ENCODE measurements around the gene ENTHD1.

DNA sequence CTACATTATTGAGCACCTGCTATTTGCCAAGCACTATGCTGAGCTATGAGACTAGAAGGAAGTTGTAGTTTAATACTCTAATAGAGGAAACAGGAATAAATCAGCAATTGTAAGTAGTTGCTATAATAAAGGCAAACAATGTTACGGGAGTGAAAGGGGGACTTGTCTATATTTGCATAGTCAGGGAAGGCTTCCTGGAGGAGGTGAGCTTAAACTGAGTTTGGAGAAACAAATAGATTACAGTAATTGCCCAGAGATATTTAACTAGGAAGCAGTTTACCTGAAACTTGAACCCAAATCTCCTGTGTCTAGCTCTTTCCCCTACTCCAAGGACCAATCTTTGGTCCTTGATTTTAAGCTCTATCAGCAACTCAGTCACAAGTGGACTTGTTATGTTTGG, 2.1 kb upstream of the ENTHD1 start:
- TF ChIP-seq POLR2A (IDR thresholded peaks at IDR 0.05; ENCODE audit: low read length) (no peak), GATA1 (IDR thresholded peaks at IDR 0.05; ENCODE audit: low read depth, low read length) (no peak)
